HG02678 (cell line): ENCODE data around the gene SPDYE18.
"Not testable (repeated sequence)": the region's sequence is repeated elsewhere in the genome, so short reads cannot be mapped to it uniquely, and the experiment has no call there.

ENCODE experiments used
- ATAC-seq: cut with Tn5 transposase; IDR thresholded peaks from one replicate; pipeline ENCODE4 v1.9.1; 2021; ENCODE audit warnings: mild to moderate bottlenecking, moderate library complexity; ENCODE audit not compliant: unreplicated experiment

SPDYE18 gene

DNA sequence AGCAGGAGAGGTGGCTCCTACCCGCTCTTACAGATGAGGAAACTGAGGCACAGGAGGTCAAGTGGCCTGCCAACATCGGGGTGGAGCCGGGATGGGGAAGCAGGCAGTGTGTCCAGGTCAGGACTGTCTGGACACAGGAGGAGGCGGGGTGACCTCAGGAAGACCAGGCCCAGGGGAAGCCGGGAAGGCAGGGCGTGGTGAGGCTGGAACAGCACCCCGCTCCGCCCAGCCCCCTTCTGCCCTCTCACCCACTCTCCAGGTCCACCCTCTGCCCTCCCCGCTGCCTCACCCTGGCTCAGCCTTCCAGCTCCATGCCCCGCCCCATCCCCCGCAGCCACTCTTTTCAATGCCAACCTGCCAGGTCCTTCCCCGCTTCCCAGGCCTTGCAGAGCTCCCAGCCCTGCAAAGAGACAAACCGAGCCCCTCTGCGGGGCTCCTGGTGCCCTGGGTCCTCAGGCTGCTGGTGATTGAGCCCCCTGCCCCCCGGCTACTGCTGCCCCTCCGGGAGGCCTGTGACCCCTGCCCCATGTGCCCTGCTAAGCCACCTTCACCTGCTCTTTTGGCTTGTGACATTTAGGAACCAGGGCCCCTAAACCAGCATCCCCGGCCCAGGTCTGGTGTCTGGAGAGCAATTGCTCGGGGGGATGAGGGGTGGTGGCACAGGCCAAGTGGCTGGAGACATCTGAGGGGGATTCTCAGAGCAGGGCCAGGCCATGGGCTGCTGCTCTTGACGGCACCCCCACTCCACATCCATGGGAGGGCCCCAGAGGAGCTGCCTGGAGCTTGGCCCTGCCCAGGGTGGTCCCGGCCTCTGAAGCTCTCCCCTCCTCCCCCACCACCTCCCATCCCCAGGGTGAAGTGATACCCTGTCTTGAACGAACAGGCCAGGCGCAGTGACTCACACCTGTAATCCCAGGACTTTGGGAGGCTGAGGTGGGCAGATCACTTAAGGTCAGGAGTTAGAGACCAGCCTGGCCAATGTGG, 55.9 kb downstream of the SPDYE18 start:
- not testable (repeated sequence) for ATAC-seq

DNA sequence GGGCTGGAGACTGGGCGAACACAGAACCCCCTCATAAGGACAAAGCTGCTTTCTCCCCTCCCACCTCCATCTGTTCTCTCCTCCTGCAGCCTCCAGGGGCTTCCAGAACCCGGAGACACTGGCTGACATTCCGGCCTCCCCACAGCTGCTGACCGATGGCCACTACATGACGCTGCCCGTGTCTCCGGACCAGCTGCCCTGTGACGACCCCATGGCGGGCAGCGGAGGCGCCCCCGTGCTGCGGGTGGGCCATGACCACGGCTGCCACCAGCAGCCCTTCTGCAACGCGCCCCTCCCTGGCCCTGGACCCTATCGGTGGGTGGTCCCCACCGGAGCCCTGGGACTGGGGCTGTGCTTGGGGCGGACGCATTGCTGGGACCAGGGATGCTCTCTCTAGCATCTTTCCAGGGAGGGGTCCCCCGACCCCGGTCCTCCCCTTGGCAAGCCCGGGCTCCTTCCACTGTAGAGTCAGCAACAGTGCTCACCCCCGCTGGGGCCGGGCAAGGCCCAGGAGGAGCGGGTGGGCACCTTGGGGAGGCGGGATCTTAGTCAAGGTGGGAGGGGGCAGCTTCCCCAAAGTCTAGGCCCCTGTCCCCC, 56.8 kb downstream of the SPDYE18 start:
- not testable (repeated sequence) for ATAC-seq

DNA sequence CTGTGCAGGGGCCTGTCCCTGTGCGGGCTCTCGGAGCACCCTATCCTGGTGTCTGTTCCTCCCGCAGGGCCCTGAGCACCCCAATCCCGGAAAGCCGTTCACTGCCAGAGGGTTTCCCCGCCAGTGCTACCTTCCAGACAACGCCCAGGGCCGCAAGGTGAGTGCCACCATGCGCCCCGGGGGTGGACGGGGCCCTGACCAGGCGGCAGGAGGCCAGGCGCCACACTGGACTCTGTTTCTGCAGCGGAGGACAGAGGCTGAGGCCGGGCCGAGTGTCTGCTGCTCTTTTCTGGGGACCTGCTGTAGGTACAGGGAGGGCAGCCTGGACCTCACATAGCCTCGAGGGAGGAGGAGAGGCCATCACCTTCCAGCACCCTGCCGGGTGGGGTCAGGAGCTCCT, 58.2 kb downstream of the SPDYE18 start:
- ATAC-seq: not testable (repeated sequence)

DNA sequence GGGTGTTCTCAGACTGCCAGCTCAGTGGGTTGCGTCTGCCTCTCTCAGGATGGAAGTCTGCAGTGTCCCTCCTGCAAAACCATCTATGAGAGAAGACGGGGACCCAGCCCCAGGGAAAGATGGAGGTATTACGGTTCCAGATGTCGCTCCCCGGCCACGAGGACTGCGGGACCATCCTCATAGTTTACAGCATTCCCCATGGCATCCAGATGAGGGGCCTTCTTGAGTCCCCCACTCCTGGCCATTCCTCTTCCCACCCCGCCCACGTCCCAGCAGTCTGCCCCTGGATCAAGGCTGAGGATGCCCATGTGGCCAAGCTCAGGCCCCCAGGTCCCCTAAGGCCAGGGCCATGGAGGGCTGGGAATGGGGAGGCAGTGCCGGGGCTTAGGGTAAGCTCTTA, 59.1 kb downstream of the SPDYE18 start:
- not testable (repeated sequence) for ATAC-seq

DNA sequence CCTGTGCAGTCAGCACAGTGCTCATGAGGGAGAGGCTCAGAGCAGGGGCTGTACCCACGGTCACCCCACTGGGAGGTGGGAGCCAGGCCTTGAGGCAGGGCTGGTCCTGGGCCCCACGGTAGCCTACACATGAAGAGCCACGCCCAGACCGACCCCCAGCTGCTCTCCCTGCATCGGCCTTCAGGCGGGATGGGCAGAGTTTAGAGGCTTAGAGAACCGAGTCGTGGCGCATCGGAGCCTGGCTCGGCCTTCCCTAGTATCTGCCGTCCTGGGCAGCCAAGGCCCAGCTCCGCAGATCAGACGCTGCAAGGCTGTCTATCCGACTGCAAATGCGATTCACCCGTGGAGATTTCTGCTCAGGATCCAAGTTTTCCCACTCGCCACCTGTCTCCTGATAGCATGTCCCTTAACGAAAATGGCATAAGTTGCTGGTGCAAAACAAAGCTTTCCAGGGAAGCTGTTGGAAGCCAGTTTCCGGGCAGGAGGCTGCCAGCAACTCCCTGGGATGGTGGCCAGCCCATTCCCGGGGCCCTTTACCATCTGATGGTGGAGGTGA, 59.6 kb downstream of the SPDYE18 start:
- not testable (repeated sequence) for ATAC-seq

DNA sequence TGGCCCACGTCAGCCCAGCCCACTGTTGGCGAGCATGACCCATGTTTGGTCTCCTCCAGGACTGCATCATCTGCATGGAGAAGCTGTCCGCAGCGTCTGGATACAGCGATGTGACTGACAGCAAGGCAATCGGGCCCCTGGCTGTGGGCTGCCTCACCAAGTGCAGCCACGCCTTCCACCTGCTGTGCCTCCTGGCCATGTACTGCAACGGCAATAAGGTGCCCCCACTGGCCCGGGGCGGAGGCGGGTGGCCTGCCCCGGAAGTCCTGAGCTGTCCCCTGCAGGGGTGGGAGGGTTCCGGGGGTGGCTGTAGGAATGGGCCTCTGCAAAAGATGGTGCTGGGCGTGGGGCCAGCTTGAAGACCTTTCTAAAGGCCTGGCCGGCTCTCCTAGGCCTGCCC, 60.3 kb downstream of the SPDYE18 start:
- ATAC-seq: not testable (repeated sequence)
